ENCODE results near the gene PDZD4. TPM values are rescaled to one million over a fixed set of nuclear protein-coding genes. Genes with fewer than 3 reads are reported as not detected.
A peak's percentile ranks its signal among the peaks of the same experiment; 100 is the strongest.

PDZD4 gene, protein sequence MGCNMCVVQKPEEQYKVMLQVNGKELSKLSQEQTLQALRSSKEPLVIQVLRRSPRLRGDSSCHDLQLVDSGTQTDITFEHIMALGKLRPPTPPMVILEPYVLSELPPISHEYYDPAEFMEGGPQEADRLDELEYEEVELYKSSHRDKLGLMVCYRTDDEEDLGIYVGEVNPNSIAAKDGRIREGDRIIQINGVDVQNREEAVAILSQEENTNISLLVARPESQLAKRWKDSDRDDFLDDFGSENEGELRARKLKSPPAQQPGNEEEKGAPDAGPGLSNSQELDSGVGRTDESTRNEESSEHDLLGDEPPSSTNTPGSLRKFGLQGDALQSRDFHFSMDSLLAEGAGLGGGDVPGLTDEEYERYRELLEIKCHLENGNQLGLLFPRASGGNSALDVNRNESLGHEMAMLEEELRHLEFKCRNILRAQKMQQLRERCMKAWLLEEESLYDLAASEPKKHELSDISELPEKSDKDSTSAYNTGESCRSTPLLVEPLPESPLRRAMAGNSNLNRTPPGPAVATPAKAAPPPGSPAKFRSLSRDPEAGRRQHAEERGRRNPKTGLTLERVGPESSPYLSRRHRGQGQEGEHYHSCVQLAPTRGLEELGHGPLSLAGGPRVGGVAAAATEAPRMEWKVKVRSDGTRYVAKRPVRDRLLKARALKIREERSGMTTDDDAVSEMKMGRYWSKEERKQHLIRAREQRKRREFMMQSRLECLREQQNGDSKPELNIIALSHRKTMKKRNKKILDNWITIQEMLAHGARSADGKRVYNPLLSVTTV
- 10.6 TPM for total RNA-seq

DNA sequence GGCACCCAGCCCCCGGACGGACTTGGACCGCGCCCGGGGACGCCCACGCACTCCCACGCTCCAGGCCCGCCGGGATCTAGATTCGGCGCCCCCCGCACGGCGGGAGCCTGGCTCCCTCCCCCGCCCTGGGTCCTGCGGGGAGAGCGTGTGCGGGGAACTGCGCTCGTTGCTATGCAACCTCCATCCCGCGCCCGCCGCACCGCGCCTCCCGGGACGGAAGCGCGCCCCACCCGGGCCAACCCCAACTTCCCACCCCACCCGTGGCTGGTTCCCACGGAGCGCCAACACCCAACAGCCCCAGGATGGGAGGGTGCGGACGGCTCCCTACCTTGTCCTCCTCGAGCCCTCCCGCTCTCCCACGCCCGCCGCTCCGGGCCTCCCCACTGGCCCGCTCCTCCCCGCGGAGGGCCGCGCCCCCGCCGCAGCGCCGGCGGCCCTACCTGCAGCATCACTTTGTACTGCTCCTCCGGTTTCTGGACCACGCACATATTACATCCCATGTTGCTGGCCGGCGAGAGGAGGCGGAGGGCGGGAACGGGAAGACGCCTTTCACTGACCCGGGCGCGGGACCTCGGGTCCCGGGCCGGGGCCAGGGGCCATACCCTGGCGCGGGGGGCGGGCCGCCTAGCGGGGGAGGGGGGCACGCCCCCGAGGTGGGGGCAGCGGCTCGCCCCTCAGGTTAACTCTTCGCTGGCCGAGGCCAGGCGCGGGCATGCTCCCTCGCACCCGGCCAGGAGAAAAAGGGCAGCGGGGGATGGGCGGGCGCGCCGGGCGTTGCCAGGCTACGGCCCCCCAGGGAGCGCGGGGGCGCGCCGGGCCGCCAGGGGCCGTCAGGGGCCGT is at the start of gene PDZD4:
Gene PDZD4, minus strand, starts transcription at position 746 of the 841 bp plus-strand sequence. Its CDS starts 246 bp downstream, at position 500.
- DNase-seq (ENCODE audit: low spot score) = no peak

DNA sequence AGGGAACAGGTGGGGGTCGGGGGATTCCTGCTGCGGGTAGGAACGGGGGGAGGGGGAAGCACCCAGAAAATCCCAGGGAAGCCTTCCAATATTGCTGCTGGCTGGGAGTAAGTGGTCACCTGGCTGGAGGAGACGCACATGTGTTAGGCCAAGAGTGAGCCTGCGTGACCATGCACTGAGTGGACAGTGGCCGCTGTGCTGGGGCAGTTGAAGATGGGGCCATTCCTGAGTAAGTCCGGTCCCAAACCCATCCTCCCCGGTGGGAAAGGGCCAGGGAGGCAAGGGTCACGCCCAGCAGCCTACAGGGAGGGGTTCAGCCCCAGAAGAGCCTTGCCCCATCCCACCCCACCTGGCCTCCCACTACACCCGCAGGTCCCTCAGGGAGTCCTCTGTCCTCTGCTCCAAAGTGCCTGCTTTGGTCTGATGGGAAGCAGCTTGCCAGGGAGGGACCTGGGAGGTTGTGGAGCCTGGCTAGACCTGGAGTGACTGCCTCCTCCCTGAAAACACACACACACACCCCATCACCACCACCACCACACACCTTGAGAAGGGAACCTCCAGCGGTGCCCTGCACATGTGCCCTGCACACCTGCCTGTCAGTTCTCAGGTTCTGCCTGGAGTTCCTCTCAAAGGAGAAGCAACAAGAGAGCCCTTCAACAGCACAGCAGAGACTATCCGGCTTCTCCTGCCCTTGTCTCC is 49.5 kb upstream of the PDZD4 start:
- DNase-seq (ENCODE audit: low spot score) = no peak

DNA sequence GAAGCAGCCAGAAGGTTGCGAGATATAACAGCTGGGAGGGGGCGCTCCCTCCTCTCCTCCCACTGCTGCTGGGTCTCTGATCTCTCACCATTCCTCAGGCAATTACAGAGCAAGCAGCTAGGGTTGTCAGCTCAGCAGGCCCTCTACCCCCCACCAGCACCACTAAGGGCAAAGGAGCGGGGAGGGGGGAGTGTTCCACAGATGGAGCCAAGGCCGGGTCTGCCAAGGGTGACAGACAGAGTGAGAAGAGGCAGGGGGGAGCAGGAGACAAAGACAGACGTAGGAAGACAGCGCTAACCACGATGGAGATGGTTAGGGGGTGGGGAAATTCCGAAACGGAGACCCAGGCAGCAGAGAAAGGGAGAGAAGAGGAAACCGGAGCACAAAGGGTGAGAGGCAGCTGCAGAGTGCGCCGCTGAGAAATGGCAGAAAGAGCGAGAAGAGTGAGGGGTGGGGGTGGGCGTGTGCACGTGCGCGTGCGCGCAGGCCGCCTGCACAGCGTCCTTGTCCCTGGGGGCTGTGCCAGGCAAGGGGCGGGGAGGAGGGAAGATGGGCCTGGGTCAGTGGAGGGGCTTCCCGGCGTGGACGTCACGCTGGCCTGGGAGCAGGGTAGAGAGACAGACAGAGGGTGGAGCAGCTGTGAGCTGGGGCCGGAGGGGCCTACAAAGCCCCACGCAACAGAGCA is 48.8 kb upstream of the PDZD4 start:
- DNase-seq (ENCODE audit: low spot score) = no peak

DNA sequence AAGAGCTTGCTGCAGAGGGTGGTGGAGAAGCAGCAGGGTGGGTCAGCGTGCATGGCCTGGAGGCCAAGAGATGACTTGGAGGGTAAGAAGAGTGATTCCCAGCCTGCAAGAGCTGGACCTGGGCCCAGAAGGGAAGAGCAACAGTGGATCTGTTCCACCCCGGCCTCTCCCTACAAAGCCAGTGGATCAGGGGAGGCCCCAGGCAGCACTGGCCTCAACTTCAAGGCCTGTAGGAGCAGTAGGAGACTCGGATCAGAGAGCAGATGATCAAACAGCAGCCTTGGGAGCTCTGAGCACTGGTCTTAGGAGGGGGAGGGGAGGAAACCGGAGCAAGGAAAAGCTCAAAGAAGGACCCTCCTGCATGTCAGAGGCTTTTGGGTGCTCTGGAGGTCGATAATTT is 48.0 kb upstream of the PDZD4 start:
- no peak for DNase-seq (ENCODE audit: low spot score)

DNA sequence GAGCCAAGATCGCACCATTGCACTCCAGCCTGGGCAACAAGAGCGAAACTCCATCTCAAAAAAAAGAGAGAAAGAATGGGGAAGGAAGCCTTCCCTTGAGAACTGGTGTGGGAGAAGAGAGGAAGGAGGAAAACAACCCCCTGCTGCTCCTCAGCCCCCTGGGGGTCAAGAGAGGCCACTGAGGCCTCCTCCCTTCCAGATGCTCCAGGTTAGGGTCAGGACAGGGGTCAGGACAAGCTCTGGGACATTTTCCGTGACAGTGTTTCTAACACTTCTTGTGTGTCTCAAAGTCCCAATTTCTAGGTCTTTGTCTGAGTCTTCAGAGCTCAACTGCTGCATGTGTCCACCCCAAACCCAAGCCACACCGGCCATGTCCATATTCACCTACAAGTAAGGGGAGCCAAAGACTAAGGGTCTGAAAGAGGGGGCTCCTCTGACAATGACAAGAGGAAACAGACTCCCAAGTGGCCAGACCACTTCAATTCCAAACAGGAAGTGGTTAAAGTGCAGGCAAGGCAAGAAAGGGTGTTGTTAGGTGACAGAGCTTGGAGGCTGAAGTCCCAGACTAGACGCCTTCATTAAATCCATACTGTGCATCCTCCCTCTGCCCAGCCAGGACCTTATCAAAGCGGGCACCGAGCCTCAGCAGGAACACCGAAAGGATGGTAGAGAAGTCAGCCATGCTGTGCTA is 47.4 kb upstream of the PDZD4 start:
- DNase-seq (ENCODE audit: low spot score) = no peak

DNA sequence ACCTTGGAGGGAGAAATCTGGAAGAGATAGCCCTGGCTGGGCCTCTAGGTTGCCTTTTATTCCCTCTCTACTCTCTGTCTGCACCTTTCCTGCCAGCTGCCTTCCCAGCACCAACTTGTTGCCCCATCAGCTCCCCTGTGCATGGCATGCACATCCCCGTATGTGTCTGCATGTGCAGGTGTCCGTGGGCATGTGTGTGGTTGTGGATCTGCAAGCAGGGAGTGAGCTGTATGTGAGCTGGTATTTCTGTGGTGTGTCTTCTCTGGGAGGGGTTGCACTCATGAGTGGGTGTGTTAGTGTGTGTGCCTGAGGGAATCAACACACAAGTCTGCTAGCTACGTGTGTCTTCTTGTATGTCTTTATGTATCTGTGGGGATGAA is 45.8 kb upstream of the PDZD4 start:
- no peak for DNase-seq (ENCODE audit: low spot score)

DNA sequence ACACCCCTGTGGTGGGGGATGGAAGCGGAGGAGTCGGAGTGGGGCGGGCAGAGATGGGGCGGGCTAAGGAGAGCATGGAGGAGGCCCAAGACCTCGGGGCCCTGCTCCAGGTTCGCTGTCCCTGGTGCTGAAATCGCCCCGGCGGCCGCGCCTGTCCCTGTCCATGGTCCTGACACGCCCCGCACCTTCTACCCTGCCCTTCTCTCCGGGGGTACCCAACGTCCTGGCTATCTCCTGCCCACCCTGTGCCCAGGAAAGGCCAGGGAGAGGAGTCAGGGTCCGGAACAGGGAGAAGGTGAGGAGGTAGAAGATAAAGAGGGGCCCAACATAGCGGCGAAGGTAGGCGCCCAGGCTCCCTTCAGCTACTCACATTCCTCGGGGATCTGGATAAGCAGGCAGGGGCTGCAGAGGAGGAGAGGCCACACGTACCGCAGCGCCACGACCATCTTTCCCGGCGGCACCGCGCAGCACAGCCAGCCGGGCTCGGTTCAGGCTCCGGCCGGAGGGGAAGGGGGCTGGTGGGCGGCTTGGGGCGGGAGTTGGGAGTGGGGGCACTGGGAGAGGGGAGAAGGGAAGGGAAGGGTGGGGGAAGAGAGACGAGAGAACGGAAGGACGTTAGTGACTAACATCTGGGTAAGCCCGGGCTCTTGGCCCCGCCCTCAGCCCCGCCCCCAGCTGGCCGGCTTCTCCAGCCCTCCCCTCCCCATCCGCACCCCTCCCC is 45.2 kb upstream of the PDZD4 start:
- DNase-seq (ENCODE audit: low spot score) = peak; percentile 62

DNA sequence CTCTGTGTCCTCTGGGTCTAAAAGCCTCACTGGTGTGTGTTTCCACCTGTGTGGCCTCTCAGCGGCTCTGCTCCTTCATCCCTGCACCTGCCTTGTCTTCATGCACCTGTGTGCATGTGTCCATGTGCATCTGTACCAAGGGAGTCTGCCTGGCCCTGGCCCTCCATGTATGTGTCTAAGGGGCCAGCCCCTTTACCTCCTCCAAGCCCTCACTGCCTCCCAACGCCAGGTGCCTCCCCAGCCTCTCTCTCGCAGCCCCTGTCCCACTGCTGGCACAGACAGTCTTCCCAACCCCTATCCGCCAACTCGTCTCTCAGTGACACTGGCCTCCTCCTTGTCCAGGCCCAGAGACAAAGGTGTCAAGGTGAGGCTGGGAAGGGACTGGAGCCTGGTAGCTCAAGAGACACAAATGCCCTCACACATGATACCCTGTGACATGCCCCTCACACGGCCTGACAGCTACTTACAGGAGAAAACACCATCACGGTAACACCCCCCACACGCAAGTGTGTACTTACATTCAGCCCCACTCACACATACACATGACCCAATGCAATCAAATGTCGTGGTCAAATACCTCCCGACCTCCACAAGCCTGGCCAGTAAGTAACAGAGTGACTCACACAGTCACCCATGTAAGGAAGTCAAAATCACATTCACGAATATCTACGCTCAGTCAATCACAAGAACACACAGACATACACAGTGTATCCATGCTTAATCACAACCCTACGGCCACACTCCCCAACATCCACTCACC is 44.2 kb upstream of the PDZD4 start:
- no peak for DNase-seq (ENCODE audit: low spot score)

DNA sequence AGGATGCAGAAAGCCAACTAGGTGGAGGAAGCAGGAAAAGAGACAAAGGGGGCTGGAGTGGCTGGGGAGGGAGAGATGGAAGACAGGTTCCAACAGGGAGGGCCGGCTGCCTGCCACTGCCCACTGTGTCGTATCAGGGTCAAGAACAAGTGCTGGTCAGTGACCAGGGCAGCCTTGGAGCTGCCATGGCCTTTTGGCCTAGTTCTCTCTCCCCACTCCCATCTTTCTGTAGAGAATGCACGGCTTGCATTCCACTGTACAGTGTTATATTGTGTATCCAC is 43.7 kb upstream of the PDZD4 start:
- no peak for DNase-seq (ENCODE audit: low spot score)

DNA sequence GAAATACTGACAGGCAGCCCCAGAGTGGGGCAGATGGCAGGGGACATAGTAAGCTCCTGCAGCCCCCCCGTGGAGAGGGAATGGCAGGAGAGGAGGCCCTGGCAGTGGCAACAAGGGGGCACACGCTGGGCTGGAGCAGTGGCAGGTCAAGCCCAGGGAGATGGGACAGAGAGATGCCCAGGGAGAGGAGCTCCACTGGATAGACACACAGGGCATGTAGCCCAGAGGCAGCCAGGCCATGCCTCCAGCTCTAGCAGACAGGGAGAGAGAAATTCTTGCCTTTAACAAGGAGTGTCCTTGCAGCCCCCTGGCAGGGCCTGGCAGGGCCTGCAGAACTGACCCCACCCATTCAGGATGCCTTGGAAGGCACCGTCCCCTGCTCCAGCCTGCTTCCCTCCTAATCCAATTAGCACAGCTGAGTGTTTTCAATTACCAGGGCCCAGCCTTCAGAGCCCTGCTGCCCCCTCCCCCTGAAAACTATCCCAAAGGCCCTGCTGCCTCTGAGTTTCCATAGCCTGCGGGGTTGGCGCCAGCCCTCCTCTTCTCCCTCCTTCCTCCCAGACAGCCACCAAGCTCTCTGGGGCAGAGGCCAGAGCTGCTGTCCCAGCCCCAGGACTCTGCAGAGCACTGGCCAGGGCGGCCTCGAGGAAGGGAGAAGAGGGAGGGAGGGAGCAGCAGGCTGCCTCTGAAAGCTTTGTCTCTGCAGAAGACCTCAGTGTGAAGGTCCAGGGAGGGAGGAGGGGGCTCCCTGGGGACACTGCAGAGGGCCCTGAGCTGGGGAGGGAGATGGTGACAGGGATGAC is 43.1 kb upstream of the PDZD4 start:
- no peak for DNase-seq (ENCODE audit: low spot score)

DNA sequence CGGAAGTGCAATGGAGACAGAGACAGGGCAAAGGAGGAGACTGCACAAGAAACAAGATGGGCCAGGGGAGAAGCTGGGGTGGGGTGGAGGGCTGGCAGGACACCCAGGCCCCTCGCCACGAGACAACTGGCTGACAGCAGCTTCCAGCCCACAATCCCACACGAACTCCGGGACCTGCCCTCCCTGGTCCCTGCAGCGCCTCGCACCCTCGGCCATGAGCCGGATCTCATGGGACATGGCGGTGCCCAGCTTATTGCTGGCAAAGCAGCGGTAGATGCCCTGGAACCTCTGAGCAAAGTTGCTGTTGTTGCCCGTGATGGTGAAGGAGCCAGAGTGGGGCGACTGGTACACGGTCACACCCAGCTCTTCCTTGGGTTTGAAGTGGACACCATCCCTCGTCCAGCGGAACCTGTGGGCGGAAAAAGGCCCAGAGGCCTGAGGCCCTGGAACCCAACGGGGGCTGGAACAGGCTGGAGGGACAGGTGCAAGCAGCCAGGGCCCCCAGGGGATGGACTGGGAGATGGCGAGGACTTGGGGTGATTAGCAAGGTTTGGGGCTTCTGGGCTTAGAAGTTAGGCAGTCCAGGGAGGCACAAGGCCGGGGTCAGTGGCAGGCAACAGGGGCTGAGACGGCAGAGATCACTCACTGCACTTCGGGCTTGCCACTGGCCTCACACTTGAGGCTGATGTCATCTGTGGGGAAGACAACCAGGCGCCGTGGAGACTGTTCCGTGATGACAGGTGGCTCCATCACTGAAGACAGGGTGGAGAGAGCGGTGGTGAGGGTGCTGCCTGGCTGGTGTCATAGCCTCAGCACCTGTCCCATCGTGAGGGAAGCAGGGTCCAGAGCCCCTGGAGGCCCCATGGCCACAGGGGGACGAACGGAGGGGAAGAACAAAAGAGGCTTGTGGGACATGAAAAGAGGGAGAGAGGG is 41.9 kb upstream of the PDZD4 start:
- DNase-seq (ENCODE audit: low spot score) = no peak

DNA sequence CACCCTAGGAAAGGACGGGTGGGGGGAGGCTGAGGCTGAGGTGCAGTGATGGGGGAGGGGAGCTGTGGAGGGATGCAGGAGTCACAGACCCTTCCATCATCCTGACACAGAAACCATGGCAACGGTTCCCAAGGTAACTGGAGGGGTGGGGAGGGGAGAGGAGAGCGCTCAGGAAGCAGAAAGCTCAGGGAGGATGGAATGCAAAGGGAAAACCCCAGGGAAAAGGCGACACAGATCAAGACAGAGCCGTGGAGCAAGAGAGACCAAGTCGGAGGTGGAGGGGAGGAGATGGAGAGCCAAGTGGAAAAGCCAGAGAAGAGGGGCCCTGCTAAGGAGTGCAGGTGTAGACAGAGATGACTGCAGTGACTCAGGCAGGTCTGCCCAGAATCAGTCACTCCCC is 41.1 kb upstream of the PDZD4 start:
- DNase-seq (ENCODE audit: low spot score) = no peak

DNA sequence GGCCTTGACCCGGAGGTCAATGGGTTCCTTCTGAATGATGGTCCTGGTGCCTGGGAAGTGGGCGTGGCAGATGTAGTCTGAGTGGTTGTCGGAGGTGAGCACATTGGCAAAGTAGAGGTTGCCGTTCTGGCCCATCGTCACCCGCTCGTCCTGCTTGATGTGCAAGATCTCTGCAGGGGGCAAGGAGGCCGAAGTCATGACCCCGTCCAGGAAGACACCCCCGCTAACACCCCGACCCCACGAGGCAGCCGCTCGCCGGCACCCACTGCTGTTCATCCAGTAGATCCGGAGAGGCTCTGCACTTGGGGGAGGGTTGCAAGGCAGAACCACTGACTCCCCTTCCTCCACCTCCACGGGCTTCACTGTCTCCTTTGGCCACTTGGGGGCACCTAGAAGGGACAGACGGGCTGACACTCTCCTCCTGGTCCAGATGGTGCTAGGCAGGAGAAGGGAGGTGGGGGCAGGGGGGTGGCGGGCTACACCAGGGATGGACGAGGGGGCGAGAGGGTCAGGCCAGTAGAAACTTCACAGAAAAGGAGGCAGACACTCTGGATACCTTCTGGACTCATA is 40.5 kb upstream of the PDZD4 start:
- no peak for DNase-seq (ENCODE audit: low spot score)

DNA sequence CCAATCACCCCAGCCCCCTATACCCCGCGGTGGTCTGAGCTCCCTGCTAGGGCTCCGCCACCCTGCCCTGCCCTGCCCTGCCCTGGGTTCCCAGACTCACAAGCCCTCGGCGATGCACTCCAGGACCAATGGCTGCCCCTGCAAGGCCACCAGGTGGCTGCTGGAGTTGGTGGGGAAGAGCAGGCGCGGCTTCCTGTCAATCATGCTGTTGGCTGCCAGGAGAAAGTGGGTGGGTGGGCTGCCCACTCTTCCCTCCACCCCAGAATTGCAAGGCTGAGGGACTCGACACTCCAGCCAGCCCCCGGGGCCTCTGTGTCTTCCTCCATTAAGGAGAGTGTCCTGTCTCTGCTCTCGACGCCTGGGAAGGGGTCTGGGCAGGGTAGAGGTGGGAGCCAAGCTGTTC is 39.9 kb upstream of the PDZD4 start:
- no peak for DNase-seq (ENCODE audit: low spot score)

DNA sequence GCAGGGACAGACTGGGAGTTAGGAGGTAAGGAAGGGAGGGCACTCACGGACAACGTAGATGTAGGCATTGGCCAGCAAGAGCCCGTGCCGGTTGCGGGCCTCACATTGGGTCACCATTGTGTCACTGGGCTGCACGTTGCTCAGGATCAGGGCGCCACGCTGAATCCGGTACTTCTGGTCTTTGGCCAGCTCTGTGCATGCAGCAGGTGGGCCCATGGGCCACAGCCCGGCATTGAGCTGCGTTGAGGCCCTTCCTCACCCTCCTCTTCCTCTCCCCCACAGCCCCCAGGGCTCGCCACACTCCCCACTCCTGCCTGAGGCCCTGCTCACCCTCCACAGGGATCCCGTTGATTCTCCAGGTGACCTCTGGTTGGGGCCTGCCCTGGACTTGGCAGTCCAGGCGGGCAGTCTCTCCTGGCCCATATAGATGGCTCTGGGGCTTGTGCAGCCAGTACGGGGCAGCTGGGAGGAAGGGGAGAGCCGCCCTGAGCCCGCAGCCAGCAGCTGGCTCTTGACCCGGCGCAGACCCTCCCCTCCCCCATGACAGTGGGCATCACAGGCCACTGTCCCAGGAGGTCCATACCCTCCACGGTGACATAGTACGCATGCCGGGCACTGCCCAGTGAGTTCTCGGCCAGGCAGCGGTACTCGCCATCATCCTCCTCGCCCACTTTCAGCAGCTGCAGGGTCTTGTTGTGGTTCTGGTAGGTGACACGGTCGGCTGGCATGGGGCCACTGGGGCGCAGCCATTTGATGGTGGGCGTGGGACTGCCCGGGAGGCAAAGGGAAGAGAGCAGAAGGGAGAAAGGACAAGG is 39.3 kb upstream of the PDZD4 start:
- no peak for DNase-seq (ENCODE audit: low spot score)
